ENCODE results near the gene OLFML2A. TPM values are rescaled to one million over a fixed set of nuclear protein-coding genes. Genes with fewer than 3 reads are reported as not detected.

OLFML2A gene
- total and polyA plus RNA-seq, 2 of the 13 experiments (the other 11 are each of a cell fraction or from before 2014, with no cell fraction given) = 0.01 to 0.02 TPM

- TF ChIP-seq TCF7 (IDR thresholded peaks at IDR 0.05; ENCODE audit: low read depth) = no peak
- no peak for TF ChIP-seq MAF1 (CRISPR knock-in tag; IDR thresholded peaks at IDR 0.05; ENCODE audit: borderline replicate concordance)
- no peak for TF ChIP-seq ZNF207 (IDR thresholded peaks at IDR 0.05; ENCODE audit: borderline replicate concordance)
- no peak for TF ChIP-seq TFAP4 (IDR thresholded peaks at IDR 0.05; ENCODE audit: borderline replicate concordance, low read depth)
- TF ChIP-seq ERF (CRISPR knock-in tag; IDR thresholded peaks at IDR 0.05) = no peak
- 0 out of 2 replicates have a peak, but pooled peaks have one; percentile 11 for TF ChIP-seq ZMYM4 (CRISPR knock-in tag; IDR thresholded peaks at IDR 0.05)
- peak; percentile 15; the same call in 1 of the 2 replicates for TF ChIP-seq PHF8 (CRISPR knock-in tag; IDR thresholded peaks at IDR 0.05)
- no peak for TF ChIP-seq FOXK1 (CRISPR knock-in tag; IDR thresholded peaks at IDR 0.05; ENCODE audit: borderline replicate concordance, low read depth)
- no peak for TF ChIP-seq ZNF253 (CRISPR knock-in tag; IDR thresholded peaks at IDR 0.05; ENCODE audit: borderline replicate concordance)
- no peak for TF ChIP-seq IKZF4 (CRISPR knock-in tag; IDR thresholded peaks at IDR 0.05; ENCODE audit: borderline replicate concordance, low read depth, not compliant biosample characterization)
- no peak for TF ChIP-seq SOX6 (IDR thresholded peaks at IDR 0.05)
- TF ChIP-seq SOX6 (CRISPR knock-in tag; IDR thresholded peaks at IDR 0.05) = peak; percentile 50
- no peak for TF ChIP-seq ZNF607 (CRISPR knock-in tag; IDR thresholded peaks at IDR 0.05; ENCODE audit: borderline replicate concordance)
- TF ChIP-seq PLSCR1 (CRISPR knock-in tag; IDR thresholded peaks at IDR 0.05; ENCODE audit: borderline replicate concordance) = no peak
- peak; percentile 32 for TF ChIP-seq ZFY (CRISPR knock-in tag; IDR thresholded peaks at IDR 0.05)
- no peak for TF ChIP-seq TCF12 (IDR thresholded peaks at IDR 0.05)
- TF ChIP-seq TCF12 (CRISPR knock-in tag; IDR thresholded peaks at IDR 0.05) = no peak
- no peak for TF ChIP-seq TRIM24 (CRISPR knock-in tag; IDR thresholded peaks at IDR 0.05)
- TF ChIP-seq MLX (CRISPR knock-in tag; IDR thresholded peaks at IDR 0.05) = no peak
- 0 out of 2 replicates have a peak, but pooled peaks have one; percentile 33 for TF ChIP-seq MEF2D (CRISPR knock-in tag; IDR thresholded peaks at IDR 0.05)
- peak; percentile 44; the same call in 1 of the 2 replicates for TF ChIP-seq ZFX (CRISPR knock-in tag; IDR thresholded peaks at IDR 0.05; ENCODE audit: low read depth)
- peak; percentile 25; the same call in 1 of the 2 replicates for TF ChIP-seq BCL6 (CRISPR knock-in tag; IDR thresholded peaks at IDR 0.05)
- 0 out of 2 replicates have a peak, but pooled peaks have one; percentile 60 for TF ChIP-seq MTERF4 (CRISPR knock-in tag; IDR thresholded peaks at IDR 0.05)
- no peak for TF ChIP-seq ZNF550 (CRISPR knock-in tag; IDR thresholded peaks at IDR 0.05; ENCODE audit: borderline replicate concordance)
- TF ChIP-seq ZFYVE20 (CRISPR knock-in tag; IDR thresholded peaks at IDR 0.05; ENCODE audit: borderline replicate concordance, low read depth) = no peak
- 0 out of 2 replicates have a peak, but pooled peaks have one; percentile 39 for TF ChIP-seq HDAC6 (IDR thresholded peaks at IDR 0.05; ENCODE audit: low read depth, low read length)
These were observed 7.2 kb upstream of the OLFML2A start (continued) for GRCh38 chr9:124769549-124770358.

Measured in HepG2 (cell line).